IMR-90 (cell line): ENCODE data around the gene BICD2. TPM values are rescaled to one million over a fixed set of nuclear protein-coding genes. Genes with fewer than 3 reads are reported as not detected.

ENCODE experiments used
- ATAC-seq: fragments of 200-7000 bp; cut with Tn5 transposase; 2 replicates; pipeline ENCODE4 v1.9.1; 2020; ENCODE audit warnings: low read depth, mild to moderate bottlenecking, moderate library complexity
- BruUV-seq: library from RNA; stranded (reverse); fragments of 400-500 nt; replicated peaks from 2 replicates; lab custom pipeline; 2021; lab: Mats Ljungman, UMichigan
- CTCF ChIA-PET: fragments of 300-600 bp; formaldehyde crosslinking; extraction: SDS; loops from one replicate; lab custom pipeline; 2021; ENCODE audit warnings: antibody characterized with exemption; lab: Yijun Ruan, JAX
- POLR2A ChIA-PET: fragments of 300-600 bp; sonication (Branson Sonifier 250); formaldehyde crosslinking; loops from one replicate; lab custom pipeline; 2022; ENCODE audit warnings: antibody characterized with exemption; ENCODE audit not compliant: unreplicated experiment; lab: Charles Lee
- DNase-seq: peaks from one replicate; pipeline ENCODE4 v3.0.0; 2013
- H2AFZ ChIP-seq: replicated peaks from 2 replicates; pipeline ENCODE3; 2013; ENCODE audit warnings: low read length, mild to moderate bottlenecking; ENCODE audit not compliant: poor library complexity
- H2AK5ac ChIP-seq: 2 replicates; pipeline ENCODE4 v1.6.1; 2013; ENCODE audit warnings: low read depth, low read length, inconsistent platforms
- H2AK9ac ChIP-seq: replicated peaks from 2 replicates; pipeline ENCODE3; 2013; ENCODE audit warnings: mild to moderate bottlenecking, low read depth, low read length, moderate library complexity; ENCODE audit not compliant: poor library complexity
- H2BK120ac ChIP-seq: 2 replicates; pipeline ENCODE4 v1.6.1; 2013; ENCODE audit warnings: low read depth, low read length, inconsistent platforms
- H2BK15ac ChIP-seq: 3 replicates; pipeline ENCODE4 v1.6.1; 2013; ENCODE audit warnings: low read depth, low read length, inconsistent platforms
- H2BK20ac ChIP-seq: 2 replicates; pipeline ENCODE4 v1.6.1; 2013; ENCODE audit warnings: low read depth, mild to moderate bottlenecking, inconsistent platforms, low read length, moderate library complexity
- H2BK5ac ChIP-seq: 2 replicates; pipeline ENCODE4 v1.6.1; 2013; ENCODE audit warnings: mild to moderate bottlenecking, low read depth, low read length, inconsistent platforms; ENCODE audit not compliant: poor library complexity, severe bottlenecking
- H3K14ac ChIP-seq: replicated peaks from 2 replicates; pipeline ENCODE4 v1.6.1; 2013; ENCODE audit warnings: low read depth, low read length, inconsistent platforms
- H3K18ac ChIP-seq: 2 replicates; pipeline ENCODE4 v1.6.1; 2013; ENCODE audit warnings: low read depth, low read length, control low read depth
- H3K23ac ChIP-seq: 2 replicates; pipeline ENCODE4 v1.6.1; 2013; ENCODE audit warnings: low read depth, low read length, inconsistent platforms
- H3K27ac ChIP-seq: 2 replicates; pipeline ENCODE4 v1.5.1; 2013; ENCODE audit warnings: mild to moderate bottlenecking, control low read depth, low read length; ENCODE audit not compliant: insufficient read depth
- H3K27me3 ChIP-seq: 2 replicates; pipeline ENCODE4 v1.6.1; 2013; ENCODE audit warnings: low read length; ENCODE audit not compliant: control insufficient read depth, insufficient read depth
- H3K36me3 ChIP-seq: 2 replicates; pipeline ENCODE4 v1.6.1; 2013; ENCODE audit warnings: low read length, mixed read lengths; ENCODE audit not compliant: control insufficient read depth, insufficient read depth
- H3K4ac ChIP-seq: 2 replicates; pipeline ENCODE4 v1.6.1; 2013; ENCODE audit warnings: low read depth, low read length, inconsistent platforms
- H3K4me1 ChIP-seq: 2 replicates; pipeline ENCODE4 v1.6.1; 2013; ENCODE audit warnings: low read length, mixed read lengths; ENCODE audit not compliant: control insufficient read depth, insufficient read depth
- H3K4me2 ChIP-seq: 2 replicates; pipeline ENCODE4 v1.6.1; 2013; ENCODE audit warnings: low read depth, mild to moderate bottlenecking, control low read depth, low read length, moderate library complexity
- H3K4me3 ChIP-seq: 2 replicates; pipeline ENCODE4 v1.5.1; 2013; ENCODE audit warnings: low read depth, mild to moderate bottlenecking, control low read depth, low read length, moderate library complexity; ENCODE audit not compliant: insufficient read depth
- H3K56ac ChIP-seq: 2 replicates; pipeline ENCODE4 v1.6.1; 2013; ENCODE audit warnings: low read length, inconsistent platforms; ENCODE audit not compliant: insufficient read depth; ENCODE audit errors: extremely low read depth
- H3K79me1 ChIP-seq, 2 experiments: 2 replicates each; pipeline ENCODE4 v1.6.1; 2013; ENCODE audit warnings: low read length in 2 of 2, inconsistent platforms in 1 of 2, low read depth in 1 of 2
- H3K9ac ChIP-seq: 2 replicates; pipeline ENCODE4 v1.6.1; 2013; ENCODE audit warnings: low read depth, low read length, control low read depth
- H3K9me1 ChIP-seq: 2 replicates; pipeline ENCODE4 v1.6.1; 2013; ENCODE audit warnings: low read length, inconsistent platforms; ENCODE audit not compliant: insufficient read depth
- H3K9me3 ChIP-seq: 2 replicates; pipeline ENCODE4 v1.6.1; 2013; ENCODE audit warnings: low read length; ENCODE audit not compliant: control insufficient read depth, insufficient read depth
- H4K20me1 ChIP-seq: 2 replicates; pipeline ENCODE4 v1.6.1; 2013; ENCODE audit warnings: low read length, inconsistent platforms; ENCODE audit not compliant: insufficient read depth
- H4K5ac ChIP-seq: 2 replicates; pipeline ENCODE4 v1.6.1; 2013; ENCODE audit warnings: mild to moderate bottlenecking, low read depth, low read length, control low read depth
- H4K8ac ChIP-seq, 2 experiments: 2 replicates each; pipeline ENCODE4 v1.6.1; 2013; ENCODE audit warnings: low read depth in 2 of 2, low read length in 2 of 2, control low read depth in 1 of 2, inconsistent platforms in 1 of 2
- H4K91ac ChIP-seq: 2 replicates; pipeline ENCODE4 v1.6.1; 2013; ENCODE audit warnings: low read depth, low read length, inconsistent platforms; ENCODE audit not compliant: insufficient read depth
- BHLHE40 ChIP-seq: fragments of 150-350 bp; IDR thresholded peaks from 2 replicates; pipeline ENCODE4 v1.6.1; 2016; ENCODE audit warnings: mild to moderate bottlenecking, low read depth, low read length
- CHD1 ChIP-seq: IDR thresholded peaks from 2 replicates; pipeline ENCODE4 v1.6.1; 2012; ENCODE audit warnings: low read depth, low read length, improper control_type of control experiment
- MAFK ChIP-seq: IDR thresholded peaks from 2 replicates; pipeline ENCODE4 v1.6.1; 2012; ENCODE audit warnings: low read depth, low read length, improper control_type of control experiment
- MAZ ChIP-seq: IDR thresholded peaks from 2 replicates; pipeline ENCODE4 v1.6.1; 2012; ENCODE audit warnings: low read depth, mild to moderate bottlenecking, low read length, improper control_type of control experiment, moderate library complexity, borderline replicate concordance
- NFE2L2 ChIP-seq: fragments of 150-350 bp; IDR thresholded peaks from 2 replicates; pipeline ENCODE4 v1.6.1; 2016; ENCODE audit warnings: low read depth, mild to moderate bottlenecking, low read length
- POLR2A ChIP-seq: IDR thresholded peaks from 2 replicates; pipeline ENCODE4 v1.6.1; 2012; ENCODE audit warnings: mild to moderate bottlenecking, low read depth, low read length
- RAD21 ChIP-seq: IDR thresholded peaks from 2 replicates; pipeline ENCODE4 v1.6.1; 2012; ENCODE audit warnings: low read length, improper control_type of control experiment
- RCOR1 ChIP-seq: IDR thresholded peaks from 2 replicates; pipeline ENCODE4 v1.6.1; 2012; ENCODE audit warnings: mild to moderate bottlenecking, low read length, improper control_type of control experiment; ENCODE audit not compliant: insufficient replicate concordance
- RFX5 ChIP-seq: IDR thresholded peaks from 2 replicates; pipeline ENCODE4 v1.8.0; 2012; ENCODE audit warnings: low read depth, mild to moderate bottlenecking, low read length, moderate library complexity
- SMC3 ChIP-seq: fragments of 150-350 bp; IDR thresholded peaks from 2 replicates; pipeline ENCODE4 v1.6.1; 2016; ENCODE audit warnings: low read depth, mild to moderate bottlenecking, antibody characterized with exemption, low read length, moderate library complexity
- WGBS, 2 experiments: methylation state at CpG; one replicate each; pipeline versions ENCODE4 v1.1.5 to v1.1.7; 2013; ENCODE audit warnings: missing lambda C conversion rate in 2 of 2; ENCODE audit not compliant: insufficient read length in 1 of 2; ENCODE audit errors: extremely low coverage in 2 of 2; 5-methylcytosine and 5-hydroxymethylcytosine counted together
- dilution Hi-C: fragments of 300-500 bp; cut with HindIII; formaldehyde crosslinking; loops from one replicate; pipeline ENCODE4 v1.14.3; 2018; ENCODE audit warnings: low sequenced_read_pairs; ENCODE audit not compliant: unreplicated experiment
- in situ Hi-C: fragments of 300-500 bp; cut with MboI; formaldehyde crosslinking; loops from 3 replicates; pipeline ENCODE4 v1.14.3; 2019; ENCODE audit warnings: low sequenced_read_pairs, inconsistent platforms, mixed read lengths
- intact Hi-C: fragments of 100-400 bp; cut with micrococcal nuclease; formaldehyde crosslinking; loops from 2 replicates; pipeline ENCODE4 v1.10.0; 2022
- polyA plus RNA-seq, 3 experiments: library from polyadenylated mRNA; depleted of rRNA; stranded (reverse); fragments of >200 nt; gene quantifications; 2 replicates each; pipeline ENCODE4 v1.2.3, GENCODE V29; 2012; ENCODE audit warnings: low replicate concordance in 1 of 3
- total RNA-seq: library from RNA; depleted of rRNA; stranded (reverse); fragments of >200 nt; gene quantifications from 2 replicates; pipeline ENCODE4 v1.2.3, GENCODE V29; 2012
- TF ChIP-seq, protein P1 (sequence below): conservative IDR thresholded peaks from 2 replicates; pipeline ENCODE4 v1.5.1; 2012; ENCODE audit warnings: mild to moderate bottlenecking, low read depth, low read length, improper control_type of control experiment

The BICD2 gene
- total and polyA plus RNA-seq, 2 of the 4 experiments (the other 2 are of a cell fraction): 21.5 to 35.7 TPM

DNA sequence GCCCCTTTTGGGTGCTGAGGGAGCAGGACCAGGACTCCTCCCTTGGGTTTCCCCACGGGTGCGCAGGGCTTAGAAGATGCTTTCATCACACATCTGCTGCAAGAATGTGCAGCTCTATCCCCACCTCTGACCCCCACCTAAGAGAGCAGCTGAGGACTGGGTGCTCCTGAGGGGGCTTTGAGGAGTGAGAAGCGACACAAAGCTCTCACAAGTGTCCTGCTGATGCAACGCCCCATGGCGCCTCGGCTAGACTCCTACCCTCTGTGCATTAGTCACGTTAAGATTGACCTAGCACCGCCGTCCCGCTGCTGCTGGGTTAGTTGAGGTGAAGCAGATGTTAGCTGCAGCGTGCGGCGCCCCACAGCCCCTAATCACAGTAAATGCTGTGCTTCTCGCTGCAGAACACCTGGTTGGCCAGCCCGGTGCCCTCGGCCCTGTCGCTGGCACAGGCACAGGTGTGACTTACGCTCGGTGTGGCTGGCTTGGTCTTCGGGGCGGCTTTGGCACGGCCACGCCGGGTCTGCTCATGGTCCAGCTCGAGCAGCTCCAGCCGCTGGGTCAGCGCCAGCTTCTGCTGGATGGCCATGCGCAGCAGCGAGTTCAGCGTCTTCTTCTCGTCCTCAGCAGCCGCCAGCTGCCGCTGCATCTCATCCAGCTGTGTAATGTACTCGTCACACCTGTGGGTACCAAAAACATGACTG, 49.7 kb downstream of the BICD2 start:
- H2AFZ ChIP-seq: no peak overlapping the region
- H2AK9ac ChIP-seq: no peak overlapping the region
- no peak overlapping the region for H3K14ac ChIP-seq
- DNase-seq (no peak), ATAC-seq (no peak)
- TF ChIP-seq SMC3 (no peak), RFX5 (no peak), CHD1 (no peak), RAD21 (no peak), NFE2L2 (no peak), MAZ (no peak), RCOR1 (no peak), POLR2A (no peak), BHLHE40 (no peak), MAFK (no peak)
- TF ChIP-seq, protein P1, sequence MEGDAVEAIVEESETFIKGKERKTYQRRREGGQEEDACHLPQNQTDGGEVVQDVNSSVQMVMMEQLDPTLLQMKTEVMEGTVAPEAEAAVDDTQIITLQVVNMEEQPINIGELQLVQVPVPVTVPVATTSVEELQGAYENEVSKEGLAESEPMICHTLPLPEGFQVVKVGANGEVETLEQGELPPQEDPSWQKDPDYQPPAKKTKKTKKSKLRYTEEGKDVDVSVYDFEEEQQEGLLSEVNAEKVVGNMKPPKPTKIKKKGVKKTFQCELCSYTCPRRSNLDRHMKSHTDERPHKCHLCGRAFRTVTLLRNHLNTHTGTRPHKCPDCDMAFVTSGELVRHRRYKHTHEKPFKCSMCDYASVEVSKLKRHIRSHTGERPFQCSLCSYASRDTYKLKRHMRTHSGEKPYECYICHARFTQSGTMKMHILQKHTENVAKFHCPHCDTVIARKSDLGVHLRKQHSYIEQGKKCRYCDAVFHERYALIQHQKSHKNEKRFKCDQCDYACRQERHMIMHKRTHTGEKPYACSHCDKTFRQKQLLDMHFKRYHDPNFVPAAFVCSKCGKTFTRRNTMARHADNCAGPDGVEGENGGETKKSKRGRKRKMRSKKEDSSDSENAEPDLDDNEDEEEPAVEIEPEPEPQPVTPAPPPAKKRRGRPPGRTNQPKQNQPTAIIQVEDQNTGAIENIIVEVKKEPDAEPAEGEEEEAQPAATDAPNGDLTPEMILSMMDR: no peak
- H3K36me3 ChIP-seq: peaks cover 63% of the 10 kb centered on the region
- no peak overlapping the region for H2BK5ac ChIP-seq
- H4K20me1 ChIP-seq: peaks cover 6% of the 10 kb centered on the region; the same call in 1 of the 2 replicates
- dilution Hi-C loops (no loop called here), in situ Hi-C loops (loop anchor here (5.0 kb wide), 1 partner anchor 77 kb away; no protein-coding TSS in a partner anchor), intact Hi-C loops (no loop called here)
- H2BK15ac ChIP-seq: no peak overlapping the region
- ChIA-PET POLR2A (no interaction called here), CTCF (interaction anchor here (0.7 kb wide), 1 partner anchor 932 kb away, joined by 3 read pairs; no protein-coding TSS in a partner anchor)
- no peak overlapping the region for H3K56ac ChIP-seq
- no peaks in the 10 kb centered on the region for H3K4me1 ChIP-seq
- no peak overlapping the region for H2AK5ac ChIP-seq
- no peak overlapping the region for H2BK20ac ChIP-seq
- H4K5ac ChIP-seq: no peak overlapping the region
- H3K9me1 ChIP-seq: no peaks in the 10 kb centered on the region
- no peak overlapping the region for H3K23ac ChIP-seq
- no peaks in the 10 kb centered on the region for H3K9me3 ChIP-seq
- no peak overlapping the region for H3K9ac ChIP-seq
- no peak overlapping the region for H4K8ac ChIP-seq
- H3K27me3 ChIP-seq: no peaks in the 10 kb centered on the region
- H3K18ac ChIP-seq: no peak overlapping the region
- no peak overlapping the region for H3K4ac ChIP-seq
- no TSS peak for BruUV-seq
- H4K91ac ChIP-seq: no peak overlapping the region
- no peak overlapping the region for H2BK120ac ChIP-seq
- WGBS, 2 experiments: 95% methylated on average over 20 of the region's 34 CpGs; no CpG with 5 or more reads in 1 of the 2 experiments
- no peak overlapping the region for H3K4me2 ChIP-seq
- H3K27ac ChIP-seq: no peak overlapping the region
- H3K79me1 ChIP-seq: peaks cover 0 to 21% of the 10 kb centered on the region in 2 experiments; a peak in 2 of 4 replicates
- no peak overlapping the region for H3K4me3 ChIP-seq
